ENCODE results near the gene ACTR3.

The ACTR3 gene

DNA sequence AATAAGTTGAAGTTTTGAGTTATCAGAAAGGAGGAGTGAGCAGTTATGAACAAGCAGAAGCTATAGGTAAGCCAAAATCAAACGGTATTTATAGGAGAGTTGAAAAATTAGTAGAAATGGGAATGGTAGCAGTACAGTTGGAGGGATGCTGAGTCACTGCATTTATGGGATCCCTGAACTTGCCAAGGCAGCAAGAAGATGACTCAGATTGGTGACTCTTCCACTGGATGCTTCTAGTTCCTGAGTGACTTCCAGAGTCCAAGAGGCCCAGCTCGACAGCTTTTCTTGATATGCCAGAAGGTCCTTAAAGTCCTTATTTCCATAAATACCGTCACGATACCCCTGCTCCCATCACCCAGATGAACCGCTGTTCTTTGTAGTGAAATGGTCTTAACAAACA, 31.1 kb upstream of the ACTR3 start:
- no peaks in the 10 kb centered on the region for H3K9me3 Mint-ChIP-seq
- H3K27me3 Mint-ChIP-seq, result no peaks in the 10 kb centered on the region
- ATAC-seq, result no peak
- peaks cover 21% of the 10 kb centered on the region for H3K4me1 Mint-ChIP-seq
- H3K4me3 Mint-ChIP-seq, result no peak overlapping the region
- H3K27ac Mint-ChIP-seq, result peak overlapping the region; percentile 50
- H3K36me3 Mint-ChIP-seq (ENCODE audit: low read depth), result peaks cover 6% of the 10 kb centered on the region
- DNase-seq, result no peak

DNA sequence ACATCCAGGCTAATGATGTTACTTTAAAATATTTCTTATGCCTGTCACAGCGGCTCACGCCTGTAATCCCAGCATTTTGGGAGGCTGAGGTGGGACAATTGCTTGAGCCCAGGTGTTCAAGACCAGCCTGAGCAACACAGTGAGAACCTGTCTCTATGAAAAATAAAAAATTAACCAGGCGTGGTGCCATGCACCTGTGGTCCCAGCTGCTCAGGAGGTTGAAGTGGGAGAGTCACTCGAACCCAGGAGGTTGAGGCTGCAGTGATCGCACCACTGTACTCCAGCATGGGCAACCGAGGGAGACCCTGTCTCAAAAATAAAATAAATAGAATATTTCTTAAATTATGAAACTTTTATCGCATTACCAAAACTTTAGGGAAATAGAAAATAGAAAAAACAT, 28.1 kb upstream of the ACTR3 start:
- no peaks in the 10 kb centered on the region for H3K9me3 Mint-ChIP-seq
- ATAC-seq (no peak), DNase-seq (no peak)
- peaks cover 17% of the 10 kb centered on the region for H3K4me1 Mint-ChIP-seq
- no peak overlapping the region for H3K4me3 Mint-ChIP-seq
- H3K27me3 Mint-ChIP-seq, result no peaks in the 10 kb centered on the region
- peaks cover 6% of the 10 kb centered on the region for H3K36me3 Mint-ChIP-seq (ENCODE audit: low read depth)
- no peak overlapping the region for H3K27ac Mint-ChIP-seq

DNA sequence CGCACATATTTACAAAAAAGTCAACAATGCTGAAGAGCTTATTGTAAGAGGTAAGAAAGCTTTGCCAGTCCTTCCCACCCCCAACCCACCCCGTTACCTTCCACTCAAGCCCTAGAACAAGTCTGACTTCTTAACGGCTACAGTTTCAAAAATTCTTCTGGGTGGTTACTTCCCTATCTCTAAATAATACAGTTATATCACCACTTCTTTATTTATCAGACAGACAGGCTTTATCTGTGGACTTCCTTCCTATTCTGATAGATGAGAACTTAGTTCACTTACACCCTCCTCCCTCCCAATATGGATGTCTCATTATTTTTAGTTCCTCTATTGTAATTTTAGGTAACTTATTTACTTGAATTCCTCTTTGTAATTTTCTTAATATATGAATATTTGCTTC, 26.7 kb upstream of the ACTR3 start:
- H3K4me3 Mint-ChIP-seq, result no peak overlapping the region
- no peaks in the 10 kb centered on the region for H3K27me3 Mint-ChIP-seq
- DNase-seq (no peak), ATAC-seq (no peak)
- peaks cover 2% of the 10 kb centered on the region for H3K36me3 Mint-ChIP-seq (ENCODE audit: low read depth)
- H3K27ac Mint-ChIP-seq, result no peak overlapping the region
- H3K9me3 Mint-ChIP-seq, result no peaks in the 10 kb centered on the region
- peaks cover 18% of the 10 kb centered on the region for H3K4me1 Mint-ChIP-seq

DNA sequence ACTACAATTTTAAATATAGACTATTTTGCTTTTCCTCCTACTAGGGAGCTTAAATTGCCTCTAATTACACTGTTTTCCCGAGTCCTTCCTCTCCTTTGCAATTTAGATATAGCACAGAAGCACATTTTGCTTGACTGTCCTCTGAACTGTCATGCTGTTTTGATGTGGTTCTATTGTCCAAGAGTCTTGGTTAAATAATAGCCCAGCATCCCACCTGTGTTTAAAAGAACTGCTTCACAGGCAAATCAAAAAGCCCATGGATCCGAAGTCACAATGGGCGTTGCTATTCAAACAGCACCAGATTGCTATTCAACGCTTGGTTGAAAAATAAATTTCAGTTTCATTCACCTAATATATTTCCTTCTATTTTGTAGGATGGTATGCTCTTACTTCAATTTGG, 22.3 kb upstream of the ACTR3 start:
- H3K27me3 Mint-ChIP-seq, result no peaks in the 10 kb centered on the region
- H3K4me3 Mint-ChIP-seq, result no peak overlapping the region
- no peak overlapping the region for H3K27ac Mint-ChIP-seq
- no peak for ATAC-seq
- H3K36me3 Mint-ChIP-seq (ENCODE audit: low read depth), result no peaks in the 10 kb centered on the region
- DNase-seq, result no peak
- H3K9me3 Mint-ChIP-seq, result no peaks in the 10 kb centered on the region
- peaks cover 13% of the 10 kb centered on the region for H3K4me1 Mint-ChIP-seq

DNA sequence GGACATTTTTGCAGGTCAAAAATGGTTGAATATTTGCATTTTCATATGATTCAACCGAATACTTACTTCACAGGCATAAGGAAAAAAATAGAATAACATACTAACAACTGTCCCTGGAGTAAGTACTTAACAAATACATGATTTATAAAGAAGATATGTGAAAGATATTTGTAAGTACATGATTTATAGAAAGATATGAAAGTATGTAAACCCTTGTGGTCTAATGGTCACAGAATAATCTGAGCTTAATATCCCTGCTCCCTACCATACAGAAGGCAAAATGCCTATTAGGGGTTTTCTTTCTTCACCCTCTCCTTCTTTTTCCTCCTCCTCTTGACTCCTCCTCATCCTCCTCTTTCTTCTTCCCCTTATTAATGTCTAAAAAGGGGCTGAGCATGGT, 20.6 kb upstream of the ACTR3 start:
- Mint-ChIP-seq H3K9me3 (no peaks in the 10 kb centered on the region), H3K36me3 (ENCODE audit: low read depth) (no peaks in the 10 kb centered on the region), H3K4me3 (no peak overlapping the region), H3K4me1 (peaks cover 13% of the 10 kb centered on the region), H3K27me3 (no peaks in the 10 kb centered on the region), H3K27ac (no peak overlapping the region)
- ATAC-seq (no peak), DNase-seq (no peak)

DNA sequence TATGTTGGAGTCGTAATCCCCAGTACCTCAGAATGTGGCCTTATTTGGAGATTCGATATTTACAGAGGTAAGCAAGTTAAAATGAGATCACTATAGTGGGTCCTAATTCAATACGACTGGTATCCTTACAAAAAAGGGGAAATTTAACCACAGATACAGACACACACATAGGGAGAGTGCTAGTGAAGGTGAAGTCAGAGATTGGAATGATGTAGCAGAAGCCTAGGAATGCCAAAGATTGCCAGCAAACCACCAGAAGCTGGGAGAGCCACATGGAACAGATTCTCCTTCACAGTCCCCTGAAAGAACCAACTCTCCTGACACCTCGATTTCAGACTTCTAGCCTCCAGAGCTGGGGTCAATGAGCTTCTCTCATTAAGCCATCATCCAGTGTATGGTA, 17.7 kb upstream of the ACTR3 start:
- Mint-ChIP-seq H3K27ac (no peak overlapping the region), H3K9me3 (no peaks in the 10 kb centered on the region), H3K27me3 (no peaks in the 10 kb centered on the region), H3K4me3 (no peak overlapping the region), H3K36me3 (ENCODE audit: low read depth) (no peaks in the 10 kb centered on the region), H3K4me1 (peaks cover 22% of the 10 kb centered on the region)
- ATAC-seq (no peak), DNase-seq (no peak)

DNA sequence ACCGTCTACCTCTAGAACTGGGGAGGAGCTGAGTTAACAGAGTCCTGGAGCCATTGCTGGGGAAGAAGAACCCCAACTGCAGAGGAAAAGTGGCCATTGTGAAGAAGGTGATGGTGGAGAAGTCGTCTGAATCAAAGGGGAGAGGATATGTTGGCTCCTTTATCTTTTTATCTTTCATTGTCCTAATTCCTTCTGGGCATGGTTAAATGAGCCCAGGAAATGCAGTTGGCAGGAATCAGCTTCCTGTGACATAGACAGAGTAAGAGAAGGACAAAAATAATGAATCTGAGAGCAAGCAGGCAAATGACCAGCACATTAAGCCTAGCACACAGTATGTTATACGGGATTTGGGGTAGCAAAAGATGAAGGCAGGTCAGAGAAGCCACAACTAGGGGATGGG, 16.0 kb upstream of the ACTR3 start:
- H3K36me3 Mint-ChIP-seq (ENCODE audit: low read depth), result no peaks in the 10 kb centered on the region
- no peak overlapping the region for H3K4me3 Mint-ChIP-seq
- H3K9me3 Mint-ChIP-seq, result no peaks in the 10 kb centered on the region
- no peak overlapping the region for H3K27ac Mint-ChIP-seq
- no peak for ATAC-seq
- no peaks in the 10 kb centered on the region for H3K27me3 Mint-ChIP-seq
- DNase-seq, result no peak
- H3K4me1 Mint-ChIP-seq, result peaks cover 29% of the 10 kb centered on the region

DNA sequence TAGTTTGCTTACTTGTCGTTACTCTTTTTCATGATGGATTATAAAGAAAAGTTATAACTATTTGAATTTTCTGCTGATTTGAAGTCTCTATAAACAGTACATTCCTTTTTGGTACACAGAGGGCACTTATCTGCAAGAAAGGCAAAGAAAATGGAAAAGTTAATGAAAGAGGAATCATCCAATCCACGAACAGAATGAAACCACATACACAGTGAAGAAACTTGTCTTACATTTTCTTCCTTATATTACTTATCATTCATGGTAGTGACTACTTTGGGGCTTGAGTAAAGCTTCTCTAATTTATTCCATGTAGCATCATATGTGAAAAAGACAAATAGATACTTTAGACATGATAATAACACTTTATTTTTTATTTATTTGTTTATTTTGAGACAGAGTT, 14.8 kb upstream of the ACTR3 start:
- Mint-ChIP-seq H3K4me3 (no peak overlapping the region), H3K4me1 (peaks cover 31% of the 10 kb centered on the region), H3K9me3 (no peaks in the 10 kb centered on the region), H3K27me3 (no peaks in the 10 kb centered on the region), H3K27ac (no peak overlapping the region), H3K36me3 (ENCODE audit: low read depth) (no peaks in the 10 kb centered on the region)
- DNase-seq, result no peak
- ATAC-seq, result no peak

DNA sequence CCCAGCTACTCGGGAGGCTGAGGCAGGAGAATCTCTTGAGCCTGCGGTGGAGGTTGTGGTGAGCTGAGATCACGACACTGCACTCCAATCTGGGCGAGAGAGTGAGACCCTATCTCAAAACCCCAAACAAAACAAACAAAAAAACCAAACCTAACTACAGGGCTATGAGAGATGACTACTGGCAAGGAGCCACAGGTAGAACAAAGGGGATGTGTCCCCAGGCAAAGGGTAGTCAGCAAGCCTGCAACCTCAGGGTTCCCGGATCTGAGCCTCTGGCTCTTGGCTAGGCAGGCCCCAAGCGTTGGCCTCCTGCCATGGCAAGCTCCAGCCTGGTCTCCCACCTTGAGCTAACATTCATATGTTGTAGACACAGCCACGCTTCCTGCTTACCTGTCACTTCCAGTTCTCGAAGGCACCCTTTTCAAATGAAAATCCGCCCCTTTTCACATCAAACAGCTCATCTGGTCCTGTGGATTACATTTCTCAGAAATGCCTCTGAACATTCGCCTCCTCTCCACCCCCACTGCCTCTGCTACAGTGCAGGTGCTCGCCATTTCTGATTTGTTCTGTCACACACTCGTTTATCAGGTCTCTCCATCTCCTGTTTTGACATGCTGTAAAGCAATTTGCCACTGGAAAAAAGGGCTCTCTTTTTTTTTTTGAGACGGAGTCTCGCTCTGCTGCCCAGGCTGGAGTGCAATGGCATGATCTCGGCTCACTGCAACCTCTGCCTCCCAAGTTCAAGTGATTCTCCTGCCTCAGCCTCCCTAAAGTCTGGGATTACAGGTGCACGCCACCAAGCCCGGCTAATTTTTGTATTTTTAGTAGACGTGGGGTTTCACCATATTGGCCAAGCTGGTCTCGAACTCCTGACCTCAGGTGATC, 13.1 kb upstream of the ACTR3 start:
- H3K36me3 Mint-ChIP-seq (ENCODE audit: low read depth), result peaks cover 2% of the 10 kb centered on the region
- DNase-seq (peak; percentile 60), ATAC-seq (peak; percentile 92)
- H3K27me3 Mint-ChIP-seq, result no peaks in the 10 kb centered on the region
- peak overlapping the region; percentile 73 for H3K27ac Mint-ChIP-seq
- no peaks in the 10 kb centered on the region for H3K9me3 Mint-ChIP-seq
- peaks cover 31% of the 10 kb centered on the region for H3K4me1 Mint-ChIP-seq
- peak overlapping the region; percentile 27 for H3K4me3 Mint-ChIP-seq

DNA sequence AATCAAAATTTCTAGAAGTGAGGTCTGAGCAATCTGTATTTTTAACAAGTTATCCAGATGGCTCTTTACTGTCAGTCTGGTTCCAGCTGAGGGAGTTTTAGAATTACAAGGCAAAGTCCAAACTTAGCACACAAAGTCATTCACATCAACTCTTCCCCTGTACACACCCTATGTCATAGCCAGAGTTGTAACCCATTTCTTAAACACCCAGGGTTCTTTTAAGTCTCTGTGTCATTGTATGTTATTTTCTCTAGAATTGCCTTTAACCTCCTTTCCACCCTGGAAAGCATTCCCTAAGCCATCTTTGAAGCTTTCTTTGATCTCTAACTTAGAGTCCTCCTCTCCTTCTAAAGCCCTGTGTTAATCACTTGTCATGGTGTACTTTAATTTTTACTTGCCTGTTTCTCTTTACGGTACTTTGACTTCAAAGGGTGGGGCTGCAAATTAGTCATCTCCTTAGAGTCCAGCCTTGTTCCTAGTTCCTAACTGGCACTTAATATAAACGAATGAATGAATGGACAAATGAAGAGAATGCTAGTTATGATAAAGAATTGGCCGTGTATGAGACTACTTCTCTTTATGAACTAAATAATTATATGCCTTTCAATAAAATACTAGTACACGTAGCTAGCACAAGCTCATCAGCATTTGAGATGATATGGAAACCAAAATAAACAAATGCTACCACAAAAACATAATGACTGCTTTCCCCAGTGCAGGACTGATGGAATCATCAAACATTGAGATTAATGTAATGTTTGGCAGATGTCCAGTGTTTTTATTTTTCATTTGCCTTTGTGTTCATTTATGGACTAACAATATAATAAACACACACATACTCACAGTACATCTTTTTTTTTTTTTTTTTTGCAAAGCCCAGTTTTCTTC, 11.9 kb upstream of the ACTR3 start:
- DNase-seq, result no peak

DNA sequence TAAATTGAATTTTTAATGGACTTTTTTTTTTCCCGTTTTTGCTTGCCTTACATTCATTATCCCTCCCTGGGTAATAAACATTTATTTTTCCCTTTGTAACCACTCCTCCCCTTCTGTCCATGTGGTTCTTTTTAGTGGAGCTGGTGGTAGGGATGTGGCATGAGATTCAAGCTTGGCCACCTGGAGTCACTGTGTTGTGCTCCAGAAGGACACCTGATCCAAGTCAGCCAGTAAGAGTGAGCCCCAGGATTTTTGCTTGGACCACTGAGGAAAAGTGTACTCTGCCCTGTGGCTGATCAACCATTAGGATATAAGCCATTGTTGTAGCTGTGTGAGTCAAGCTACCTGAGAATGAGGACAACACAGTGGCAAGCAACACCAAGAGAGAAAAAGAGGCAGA, 11.1 kb upstream of the ACTR3 start:
- Mint-ChIP-seq H3K27ac (no peak overlapping the region), H3K4me3 (no peak overlapping the region), H3K4me1 (peaks cover 31% of the 10 kb centered on the region), H3K27me3 (no peaks in the 10 kb centered on the region), H3K9me3 (no peaks in the 10 kb centered on the region), H3K36me3 (ENCODE audit: low read depth) (peaks cover 6% of the 10 kb centered on the region)
- ATAC-seq, result no peak
- no peak for DNase-seq

More for the DNA sequence above, 11.9 kb upstream of the ACTR3 start:
- no peaks in the 10 kb centered on the region for H3K9me3 Mint-ChIP-seq
- no peaks in the 10 kb centered on the region for H3K27me3 Mint-ChIP-seq
- peak overlapping the region; percentile 73 for H3K27ac Mint-ChIP-seq
- no peak for ATAC-seq
- peaks cover 5% of the 10 kb centered on the region for H3K36me3 Mint-ChIP-seq (ENCODE audit: low read depth)
- H3K4me3 Mint-ChIP-seq, result no peak overlapping the region
- H3K4me1 Mint-ChIP-seq, result peaks cover 31% of the 10 kb centered on the region

DNA sequence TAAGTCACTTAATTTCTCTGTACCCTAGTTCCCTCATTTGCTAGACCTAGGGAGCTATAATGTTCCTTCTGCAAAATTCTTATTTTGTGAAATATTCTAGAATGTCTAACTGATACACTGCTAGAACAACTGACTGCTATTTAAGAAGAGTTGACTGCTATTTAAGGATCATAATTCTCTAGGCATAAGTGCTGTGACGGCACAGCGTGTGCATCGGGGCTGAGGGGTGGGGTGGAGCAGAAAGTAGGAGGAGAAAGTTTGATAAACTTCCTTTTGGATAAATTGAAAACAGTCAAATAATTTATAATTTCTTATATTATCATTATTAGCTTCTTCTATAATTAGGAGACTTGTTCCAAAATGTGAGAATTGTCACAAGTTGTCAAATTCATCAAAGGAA, 10.4 kb upstream of the ACTR3 start:
- peaks cover 27% of the 10 kb centered on the region for H3K4me1 Mint-ChIP-seq
- ATAC-seq, result no peak
- peaks cover 6% of the 10 kb centered on the region for H3K36me3 Mint-ChIP-seq (ENCODE audit: low read depth)
- no peak for DNase-seq
- H3K27ac Mint-ChIP-seq, result no peak overlapping the region
- H3K27me3 Mint-ChIP-seq, result no peaks in the 10 kb centered on the region
- H3K9me3 Mint-ChIP-seq, result no peaks in the 10 kb centered on the region
- no peak overlapping the region for H3K4me3 Mint-ChIP-seq

DNA sequence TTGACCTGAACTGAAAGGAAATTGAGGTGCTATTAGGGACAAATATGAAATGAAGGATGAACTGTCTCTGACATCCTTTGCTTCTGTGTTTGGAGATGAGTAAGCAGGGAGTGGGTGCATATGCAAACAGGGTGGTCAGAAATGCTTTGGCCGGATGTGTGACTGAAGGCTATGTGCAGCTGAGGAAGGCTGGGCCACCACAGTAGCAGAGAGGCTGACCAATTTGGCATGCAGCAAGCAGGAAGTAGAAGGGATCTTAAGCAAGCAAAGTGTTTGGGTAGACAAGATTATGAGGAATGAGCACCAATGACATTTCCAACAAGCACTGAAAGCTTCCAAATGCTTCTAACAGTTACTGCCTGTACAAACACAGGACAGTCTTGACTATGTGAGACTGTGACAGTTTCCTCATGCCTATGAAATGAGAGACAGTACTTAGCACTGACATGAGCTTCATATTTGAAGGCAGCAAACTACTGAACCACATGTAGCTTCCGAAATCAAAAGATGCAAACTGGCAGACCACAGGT, 3.3 kb upstream of the ACTR3 start:
- DNase-seq (peak; percentile 63), ATAC-seq (peak; percentile 41)
- Mint-ChIP-seq H3K27ac (peak overlapping the region; percentile 82), H3K4me1 (peaks cover 47% of the 10 kb centered on the region), H3K36me3 (ENCODE audit: low read depth) (peaks cover 28% of the 10 kb centered on the region), H3K9me3 (no peaks in the 10 kb centered on the region), H3K27me3 (no peaks in the 10 kb centered on the region), H3K4me3 (peak overlapping the region; percentile 90)

DNA sequence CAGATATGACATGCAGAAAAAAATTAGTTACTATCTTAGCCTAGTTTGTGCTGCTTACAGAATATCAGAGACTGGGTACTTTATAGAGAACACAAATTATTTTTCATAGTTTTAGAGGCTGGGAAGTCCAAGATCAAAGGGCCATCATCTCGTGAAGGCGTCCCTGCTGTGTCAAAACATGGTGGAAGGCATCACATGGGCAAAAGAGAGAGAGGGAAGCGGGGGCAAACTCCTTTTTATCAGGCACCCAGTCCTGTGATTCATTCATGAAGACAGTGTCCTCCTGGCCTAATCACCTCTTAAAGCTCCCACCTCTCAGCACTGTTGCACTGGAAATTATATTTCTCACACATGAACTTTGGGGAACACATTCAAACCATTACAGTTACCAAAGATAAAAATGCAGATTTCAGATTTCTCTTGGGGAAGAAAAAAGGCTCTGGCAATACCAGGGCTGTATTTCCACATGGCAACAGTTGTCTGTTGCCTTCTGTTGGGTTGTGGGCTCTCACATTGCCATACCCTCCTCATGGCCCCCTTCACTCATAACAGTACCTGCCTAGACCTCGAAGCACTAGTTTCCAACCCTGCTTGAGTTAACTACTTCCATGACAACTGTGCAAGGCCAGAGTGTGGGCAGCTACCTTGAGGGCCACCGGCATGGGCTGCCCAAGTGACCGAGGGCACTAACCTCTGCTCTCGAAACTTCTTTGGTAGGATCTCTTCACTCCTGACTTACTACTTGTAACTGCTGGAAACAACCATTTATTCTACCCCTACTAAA, 2.7 kb upstream of the ACTR3 start:
- ATAC-seq (peak; percentile 6), DNase-seq (no peak)
- H3K36me3 Mint-ChIP-seq (ENCODE audit: low read depth), result peaks cover 33% of the 10 kb centered on the region
- H3K4me1 Mint-ChIP-seq, result peaks cover 52% of the 10 kb centered on the region
- peak overlapping the region; percentile 90 for H3K4me3 Mint-ChIP-seq
- peak overlapping the region; percentile 82 for H3K27ac Mint-ChIP-seq
- H3K27me3 Mint-ChIP-seq, result no peaks in the 10 kb centered on the region
- no peaks in the 10 kb centered on the region for H3K9me3 Mint-ChIP-seq

Measured in activated naive CD8-positive, alpha-beta T cell treated with anti-CD3 and anti-CD28 coated beads, Interleukin-2, amount 50 U/mL, for 24 hours (primary cell).